Measurements from ENCODE around the gene GLIPR1L2.

The GLIPR1L2 gene

DNA sequence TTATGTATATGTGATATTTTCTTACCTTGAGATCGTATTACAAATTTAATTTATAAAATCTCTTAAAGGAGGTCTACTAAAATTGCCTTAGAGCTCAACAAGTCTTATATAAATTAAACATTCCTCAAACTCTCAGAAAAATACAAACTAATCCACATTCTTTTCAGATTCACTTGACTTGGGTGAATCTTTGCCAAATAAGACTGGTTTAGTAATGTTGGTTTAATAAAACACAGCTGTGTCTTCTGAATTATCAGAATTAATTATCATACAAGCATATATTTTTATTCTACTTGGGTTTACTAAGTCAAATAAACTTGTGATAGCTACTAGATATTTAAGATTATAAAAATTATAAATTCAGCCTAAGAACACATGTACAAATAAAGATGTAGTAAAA lies 13.3 kb downstream of the GLIPR1L2 start:
- no peak for DNase-seq
- Histone ChIP-seq H4K20me1 (ENCODE audit: insufficient read depth, low read length) (no peaks in the 10 kb centered on the region), H3K9me2 (replicated peaks; ENCODE audit: insufficient read depth, low read length) (no peaks in the 10 kb centered on the region), H3K9ac (ENCODE audit: low read length) (no peak overlapping the region), H2AFZ (ENCODE audit: low read length) (no peak overlapping the region), H3K4me3 (ENCODE audit: low read length) (no peak overlapping the region), H3K27me3 (replicated peaks; ENCODE audit: insufficient read depth, low read length) (no peaks in the 10 kb centered on the region), H3K4me1 (ENCODE audit: low read length) (no peaks in the 10 kb centered on the region), H3K9me3 (replicated peaks; ENCODE audit: insufficient read depth, low read length) (no peaks in the 10 kb centered on the region), H3K27ac (ENCODE audit: low read length) (no peak overlapping the region), H3K4me2 (ENCODE audit: low read depth, low read length) (no peak overlapping the region), H3K79me2 (ENCODE audit: low read length) (no peaks in the 10 kb centered on the region), H3K36me3 (replicated peaks; ENCODE audit: insufficient read depth, low read length) (no peaks in the 10 kb centered on the region), H3F3A (ENCODE audit: insufficient read depth, low read length) (no peaks in the 10 kb centered on the region)
- TF ChIP-seq EZH2 (optimal IDR thresholded peaks at IDR 0.05; ENCODE audit: low read depth, low read length) (no peak), EZH2phosphoT487 (IDR thresholded peaks at IDR 0.05; ENCODE audit: low read length) (no peak)
- TF ChIP-seq, protein P1, sequence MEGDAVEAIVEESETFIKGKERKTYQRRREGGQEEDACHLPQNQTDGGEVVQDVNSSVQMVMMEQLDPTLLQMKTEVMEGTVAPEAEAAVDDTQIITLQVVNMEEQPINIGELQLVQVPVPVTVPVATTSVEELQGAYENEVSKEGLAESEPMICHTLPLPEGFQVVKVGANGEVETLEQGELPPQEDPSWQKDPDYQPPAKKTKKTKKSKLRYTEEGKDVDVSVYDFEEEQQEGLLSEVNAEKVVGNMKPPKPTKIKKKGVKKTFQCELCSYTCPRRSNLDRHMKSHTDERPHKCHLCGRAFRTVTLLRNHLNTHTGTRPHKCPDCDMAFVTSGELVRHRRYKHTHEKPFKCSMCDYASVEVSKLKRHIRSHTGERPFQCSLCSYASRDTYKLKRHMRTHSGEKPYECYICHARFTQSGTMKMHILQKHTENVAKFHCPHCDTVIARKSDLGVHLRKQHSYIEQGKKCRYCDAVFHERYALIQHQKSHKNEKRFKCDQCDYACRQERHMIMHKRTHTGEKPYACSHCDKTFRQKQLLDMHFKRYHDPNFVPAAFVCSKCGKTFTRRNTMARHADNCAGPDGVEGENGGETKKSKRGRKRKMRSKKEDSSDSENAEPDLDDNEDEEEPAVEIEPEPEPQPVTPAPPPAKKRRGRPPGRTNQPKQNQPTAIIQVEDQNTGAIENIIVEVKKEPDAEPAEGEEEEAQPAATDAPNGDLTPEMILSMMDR (IDR thresholded peaks at IDR 0.05; ENCODE audit: low read length): no peak

DNA sequence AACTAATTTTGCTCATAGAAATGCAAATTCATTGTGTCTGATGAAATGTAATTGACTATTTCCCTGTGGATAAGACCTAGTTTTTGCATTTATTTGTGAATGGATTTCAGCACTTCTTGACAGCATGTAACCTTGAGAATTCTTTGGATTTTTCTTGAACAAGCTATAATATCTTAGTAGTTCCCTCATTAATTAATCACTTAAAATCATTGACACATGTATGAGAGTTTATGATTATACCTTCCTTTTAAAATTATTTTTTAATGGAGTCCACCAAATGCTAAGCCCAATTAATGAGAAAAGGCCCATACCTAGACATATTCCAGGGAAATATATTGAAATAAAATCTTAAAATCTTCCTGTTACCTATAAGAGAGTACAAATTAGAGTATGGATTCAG lies 16.8 kb downstream of the GLIPR1L2 start:
- Histone ChIP-seq H3K9me2 (replicated peaks; ENCODE audit: insufficient read depth, low read length) (no peaks in the 10 kb centered on the region), H3K36me3 (replicated peaks; ENCODE audit: insufficient read depth, low read length) (no peaks in the 10 kb centered on the region), H3K79me2 (ENCODE audit: low read length) (no peaks in the 10 kb centered on the region), H3F3A (ENCODE audit: insufficient read depth, low read length) (no peaks in the 10 kb centered on the region), H3K4me1 (ENCODE audit: low read length) (no peaks in the 10 kb centered on the region), H4K20me1 (ENCODE audit: insufficient read depth, low read length) (no peaks in the 10 kb centered on the region), H3K9ac (ENCODE audit: low read length) (no peak overlapping the region), H2AFZ (ENCODE audit: low read length) (no peak overlapping the region), H3K4me3 (ENCODE audit: low read length) (no peak overlapping the region), H3K27me3 (replicated peaks; ENCODE audit: insufficient read depth, low read length) (no peaks in the 10 kb centered on the region), H3K27ac (ENCODE audit: low read length) (no peak overlapping the region), H3K9me3 (replicated peaks; ENCODE audit: insufficient read depth, low read length) (no peaks in the 10 kb centered on the region), H3K4me2 (ENCODE audit: low read depth, low read length) (no peak overlapping the region)
- no peak for DNase-seq
- TF ChIP-seq EZH2phosphoT487 (IDR thresholded peaks at IDR 0.05; ENCODE audit: low read length) (no peak), EZH2 (optimal IDR thresholded peaks at IDR 0.05; ENCODE audit: low read depth, low read length) (no peak)
- TF ChIP-seq, protein P1 (IDR thresholded peaks at IDR 0.05; ENCODE audit: low read length): no peak

DNA sequence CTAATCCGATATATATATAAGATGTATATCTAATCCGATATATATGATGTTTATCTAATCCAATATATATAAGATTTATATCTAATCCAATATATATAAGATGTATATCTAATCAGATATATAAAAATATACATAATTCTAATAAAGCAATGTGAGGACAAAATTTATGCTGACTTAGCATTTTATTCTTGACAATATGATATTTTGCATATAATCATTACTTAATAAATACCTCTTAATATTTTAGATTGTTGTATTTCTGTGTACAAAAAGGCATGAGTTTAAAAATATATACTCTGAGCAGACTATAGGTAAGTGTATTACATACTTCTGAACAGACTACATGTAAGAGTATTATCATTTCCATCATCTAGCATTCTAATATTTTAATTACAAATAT lies 18.9 kb downstream of the GLIPR1L2 start:
- Histone ChIP-seq H3K9me2 (replicated peaks; ENCODE audit: insufficient read depth, low read length) (no peaks in the 10 kb centered on the region), H2AFZ (ENCODE audit: low read length) (no peak overlapping the region)
- DNase-seq: no peak

More for the DNA sequence above, 18.9 kb downstream of the GLIPR1L2 start:
- Histone ChIP-seq H3K4me3 (ENCODE audit: low read length) (no peak overlapping the region), H3K9ac (ENCODE audit: low read length) (no peak overlapping the region), H3K9me3 (replicated peaks; ENCODE audit: insufficient read depth, low read length) (no peaks in the 10 kb centered on the region), H3K27me3 (replicated peaks; ENCODE audit: insufficient read depth, low read length) (no peaks in the 10 kb centered on the region), H3K79me2 (ENCODE audit: low read length) (no peaks in the 10 kb centered on the region), H3K4me1 (ENCODE audit: low read length) (no peaks in the 10 kb centered on the region), H3K36me3 (replicated peaks; ENCODE audit: insufficient read depth, low read length) (no peaks in the 10 kb centered on the region), H4K20me1 (ENCODE audit: insufficient read depth, low read length) (no peaks in the 10 kb centered on the region), H3K27ac (ENCODE audit: low read length) (no peak overlapping the region), H3K4me2 (ENCODE audit: low read depth, low read length) (no peak overlapping the region), H3F3A (ENCODE audit: insufficient read depth, low read length) (no peaks in the 10 kb centered on the region)
- TF ChIP-seq, protein P1 (IDR thresholded peaks at IDR 0.05; ENCODE audit: low read length): no peak
- TF ChIP-seq EZH2phosphoT487 (IDR thresholded peaks at IDR 0.05; ENCODE audit: low read length) (no peak), EZH2 (optimal IDR thresholded peaks at IDR 0.05; ENCODE audit: low read depth, low read length) (no peak)

Data from MM.1S (cell line).